Measurements from ENCODE around the gene OSBP.

The OSBP gene

GRCh38 chr11:59617876-59618275, 2.3 kb upstream of the OSBP start:
- TF ChIP-seq, protein P1, sequence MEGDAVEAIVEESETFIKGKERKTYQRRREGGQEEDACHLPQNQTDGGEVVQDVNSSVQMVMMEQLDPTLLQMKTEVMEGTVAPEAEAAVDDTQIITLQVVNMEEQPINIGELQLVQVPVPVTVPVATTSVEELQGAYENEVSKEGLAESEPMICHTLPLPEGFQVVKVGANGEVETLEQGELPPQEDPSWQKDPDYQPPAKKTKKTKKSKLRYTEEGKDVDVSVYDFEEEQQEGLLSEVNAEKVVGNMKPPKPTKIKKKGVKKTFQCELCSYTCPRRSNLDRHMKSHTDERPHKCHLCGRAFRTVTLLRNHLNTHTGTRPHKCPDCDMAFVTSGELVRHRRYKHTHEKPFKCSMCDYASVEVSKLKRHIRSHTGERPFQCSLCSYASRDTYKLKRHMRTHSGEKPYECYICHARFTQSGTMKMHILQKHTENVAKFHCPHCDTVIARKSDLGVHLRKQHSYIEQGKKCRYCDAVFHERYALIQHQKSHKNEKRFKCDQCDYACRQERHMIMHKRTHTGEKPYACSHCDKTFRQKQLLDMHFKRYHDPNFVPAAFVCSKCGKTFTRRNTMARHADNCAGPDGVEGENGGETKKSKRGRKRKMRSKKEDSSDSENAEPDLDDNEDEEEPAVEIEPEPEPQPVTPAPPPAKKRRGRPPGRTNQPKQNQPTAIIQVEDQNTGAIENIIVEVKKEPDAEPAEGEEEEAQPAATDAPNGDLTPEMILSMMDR (IDR thresholded peaks at IDR 0.05; ENCODE audit: low read length): no peak
- TF ChIP-seq EZH2 (IDR thresholded peaks at IDR 0.05; ENCODE audit: borderline replicate concordance, low read length): no peak
- Histone ChIP-seq H3K27ac (ENCODE audit: low read depth, low read length, poor library complexity, severe bottlenecking) (no peak overlapping the region), H2AFZ (ENCODE audit: low read length) (no peak overlapping the region)

DNA sequence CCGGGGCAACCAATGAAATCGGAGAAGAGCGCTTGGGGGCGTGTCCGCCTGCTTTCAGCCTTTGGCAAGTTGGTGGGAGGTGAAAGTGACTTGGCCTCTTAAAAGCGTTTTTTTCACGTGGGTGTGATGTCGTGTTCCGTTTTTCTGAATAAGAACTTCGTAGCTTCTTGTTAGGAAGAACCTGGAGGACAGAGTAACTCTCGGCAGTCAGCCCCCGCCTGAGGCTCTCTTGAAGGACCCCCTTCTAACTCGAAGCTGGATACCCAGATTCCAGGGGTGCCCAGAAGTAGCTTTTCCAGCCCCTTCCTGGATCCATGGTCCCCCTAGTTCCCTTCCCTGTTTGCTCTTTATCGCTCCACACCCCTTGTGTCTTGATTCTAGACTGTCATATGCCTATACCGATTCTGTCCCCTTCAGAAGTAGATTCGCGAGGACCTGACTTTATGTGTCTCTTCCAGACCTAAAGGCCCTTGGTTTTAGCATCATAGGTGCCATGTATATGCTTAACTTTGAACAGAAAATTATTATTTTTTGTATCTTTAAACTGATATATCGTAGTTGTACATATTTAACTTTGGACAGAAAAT, 915 bp upstream of the OSBP start:
- H3K9me3 ChIP-seq (ENCODE audit: low read length): no peaks in the 10 kb centered on the region
- H3K9me2 ChIP-seq (ENCODE audit: low read depth, low read length): no peaks in the 10 kb centered on the region
- peak overlapping the region; percentile 58 for H3K27ac ChIP-seq (ENCODE audit: low read depth, low read length, poor library complexity, severe bottlenecking)
- H3K9ac ChIP-seq (ENCODE audit: low read length): peak overlapping the region; percentile 59
- peaks cover 10% of the 10 kb centered on the region; the same call in 1 of the 2 replicates for H3K36me3 ChIP-seq (ENCODE audit: insufficient read depth, low read length)
- H4K20me1 ChIP-seq (ENCODE audit: insufficient read depth, low read length): no peaks in the 10 kb centered on the region
- H3K4me1 ChIP-seq (ENCODE audit: insufficient read depth, low read length, severe bottlenecking): peaks cover 40% of the 10 kb centered on the region
- H3K79me2 ChIP-seq (ENCODE audit: insufficient read depth, low read length): peaks cover 30% of the 10 kb centered on the region
- peak overlapping the region; percentile 84 for H3K4me2 ChIP-seq (ENCODE audit: low read length)
- TF ChIP-seq EZH2 (IDR thresholded peaks at IDR 0.05; ENCODE audit: borderline replicate concordance, low read length): no peak
- TF ChIP-seq, protein P1 (IDR thresholded peaks at IDR 0.05; ENCODE audit: low read length): no peak
- H3F3A ChIP-seq (ENCODE audit: insufficient read depth, low read length): no peaks in the 10 kb centered on the region
- H3K27me3 ChIP-seq (ENCODE audit: insufficient read depth, low read length): no peaks in the 10 kb centered on the region
- peak overlapping the region; percentile 50 for H2AFZ ChIP-seq (ENCODE audit: low read length)
- H3K4me3 ChIP-seq (ENCODE audit: low read depth, low read length, poor library complexity, severe bottlenecking): peak overlapping the region; percentile 72

More at GRCh38 chr11:59617876-59618275, 2.3 kb upstream of the OSBP start:
- Histone ChIP-seq H3K4me1 (ENCODE audit: insufficient read depth, low read length, severe bottlenecking) (peaks cover 32% of the 10 kb centered on the region), H4K20me1 (ENCODE audit: insufficient read depth, low read length) (no peaks in the 10 kb centered on the region), H3K9ac (ENCODE audit: low read length) (no peak overlapping the region), H3K9me2 (ENCODE audit: low read depth, low read length) (no peaks in the 10 kb centered on the region), H3K27me3 (ENCODE audit: insufficient read depth, low read length) (no peaks in the 10 kb centered on the region), H3F3A (ENCODE audit: insufficient read depth, low read length) (no peaks in the 10 kb centered on the region), H3K79me2 (ENCODE audit: insufficient read depth, low read length) (peaks cover 23% of the 10 kb centered on the region), H3K4me2 (ENCODE audit: low read length) (no peak overlapping the region), H3K4me3 (ENCODE audit: low read depth, low read length, poor library complexity, severe bottlenecking) (no peak overlapping the region), H3K9me3 (ENCODE audit: low read length) (no peaks in the 10 kb centered on the region), H3K36me3 (ENCODE audit: insufficient read depth, low read length) (peaks cover 8% of the 10 kb centered on the region; the same call in 1 of the 2 replicates)

- Histone ChIP-seq H3K9ac (ENCODE audit: low read length) (peak overlapping the region; percentile 71), H3K4me3 (ENCODE audit: low read depth, low read length, poor library complexity, severe bottlenecking) (peak overlapping the region; percentile 72), H3K27ac (ENCODE audit: low read depth, low read length, poor library complexity, severe bottlenecking) (no peak overlapping the region), H3F3A (ENCODE audit: insufficient read depth, low read length) (no peaks in the 10 kb centered on the region), H3K4me1 (ENCODE audit: insufficient read depth, low read length, severe bottlenecking) (peaks cover 40% of the 10 kb centered on the region), H3K9me2 (ENCODE audit: low read depth, low read length) (no peaks in the 10 kb centered on the region), H3K9me3 (ENCODE audit: low read length) (no peaks in the 10 kb centered on the region), H2AFZ (ENCODE audit: low read length) (no peak overlapping the region), H4K20me1 (ENCODE audit: insufficient read depth, low read length) (no peaks in the 10 kb centered on the region), H3K36me3 (ENCODE audit: insufficient read depth, low read length) (peaks cover 15% of the 10 kb centered on the region; the same call in 1 of the 2 replicates), H3K4me2 (ENCODE audit: low read length) (peak overlapping the region; percentile 87), H3K79me2 (ENCODE audit: insufficient read depth, low read length) (peaks cover 30% of the 10 kb centered on the region), H3K27me3 (ENCODE audit: insufficient read depth, low read length) (no peaks in the 10 kb centered on the region)
- TF ChIP-seq, protein P1 (IDR thresholded peaks at IDR 0.05; ENCODE audit: low read length): no peak
- no peak for TF ChIP-seq EZH2 (IDR thresholded peaks at IDR 0.05; ENCODE audit: borderline replicate concordance, low read length)
These were observed 396 bp downstream of the OSBP start for GRCh38 chr11:59615120-59615636.

Data from OCI-LY1 (cell line).